Measurements from ENCODE around the gene ESYT2. TPM values are rescaled to one million over a fixed set of nuclear protein-coding genes. Genes with fewer than 3 reads are reported as not detected.

The ESYT2 gene
- polyA plus RNA-seq, 1 donor = 32.5 TPM

- DNase-seq (ENCODE audit: low read depth) = no peak
Observed at GRCh38 chr7:158767707-158768106, 61.6 kb downstream of the ESYT2 start.

- no peak for DNase-seq (ENCODE audit: low read depth)
Observed at GRCh38 chr7:158766570-158767281, 62.6 kb downstream of the ESYT2 start.

- DNase-seq (ENCODE audit: low read depth) = no peak
Observed at GRCh38 chr7:158765020-158765419, 64.3 kb downstream of the ESYT2 start.

DNA sequence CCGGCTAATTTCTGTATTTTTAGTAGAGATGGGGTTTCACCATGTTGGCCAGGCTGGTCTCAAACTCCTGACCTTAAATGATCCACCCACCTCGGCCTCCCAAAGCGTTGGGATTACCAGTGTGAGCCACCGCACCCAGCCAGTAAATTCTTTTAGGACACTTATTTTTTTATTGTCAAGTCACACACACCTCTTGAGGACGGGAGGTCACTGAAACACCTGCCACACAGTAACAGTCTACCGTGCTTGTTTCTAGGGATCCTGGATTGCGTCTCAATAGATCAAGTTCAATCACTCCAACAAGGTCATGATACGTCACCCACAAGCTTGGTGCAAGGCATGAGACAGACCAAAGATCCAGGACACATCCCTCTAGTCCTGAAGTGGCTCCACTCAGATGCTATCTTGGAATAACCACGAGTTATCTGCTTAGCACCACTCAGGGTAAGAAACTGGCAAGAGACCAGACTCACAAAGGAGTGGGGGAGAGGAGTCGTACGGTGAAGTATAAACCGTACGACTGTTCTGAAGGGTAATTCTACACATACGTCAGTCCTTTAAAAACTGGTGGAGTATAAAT is 65.8 kb downstream of the ESYT2 start:
- no peak for DNase-seq (ENCODE audit: low read depth)

- no peak for DNase-seq (ENCODE audit: low read depth)
Observed at GRCh38 chr7:158761945-158762344, 67.4 kb downstream of the ESYT2 start.

GRCh38 chr7:158760936-158761335 is 68.4 kb downstream of the ESYT2 start:
- no peak for DNase-seq (ENCODE audit: low read depth)

DNA sequence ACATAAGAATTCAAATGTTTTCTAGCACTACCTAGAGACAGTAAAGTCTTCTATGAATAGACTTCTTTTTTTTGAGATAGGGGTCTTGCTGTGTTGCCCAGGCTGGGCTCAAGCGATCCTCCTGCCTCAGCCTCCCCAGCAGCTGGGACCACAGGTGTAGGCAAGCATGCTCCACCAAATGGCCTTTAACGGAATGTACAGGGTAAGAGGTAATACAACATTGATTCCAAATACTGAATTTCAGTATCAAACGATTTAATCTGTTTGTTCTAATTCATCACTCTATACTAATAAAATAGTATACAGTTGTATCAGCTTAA is 68.9 kb downstream of the ESYT2 start:
- DNase-seq (ENCODE audit: low read depth) = no peak

- no peak for DNase-seq (ENCODE audit: low read depth)
Observed at GRCh38 chr7:158759749-158760444, 69.4 kb downstream of the ESYT2 start.

DNA sequence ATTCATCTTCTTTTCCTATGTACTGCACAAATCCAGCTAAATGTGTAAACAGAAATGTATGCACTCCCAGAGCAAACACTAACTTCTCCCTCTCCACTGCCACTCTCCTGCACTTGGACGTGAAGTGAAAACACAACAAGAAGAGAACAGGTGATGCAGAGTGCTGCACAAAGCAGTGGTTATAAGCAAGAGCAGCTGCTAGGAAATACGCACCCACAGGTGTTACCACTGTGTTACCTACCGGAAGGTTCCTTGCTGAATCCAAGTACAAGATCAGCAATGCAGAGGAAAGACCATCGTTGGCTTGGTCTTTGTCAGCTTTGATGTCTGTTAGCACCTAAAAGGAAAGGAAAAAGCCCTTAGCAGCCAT is 70.1 kb downstream of the ESYT2 start:
- DNase-seq (ENCODE audit: low read depth) = no peak

- no peak for DNase-seq (ENCODE audit: low read depth)
Observed at GRCh38 chr7:158758586-158759244, 70.6 kb downstream of the ESYT2 start.

DNA sequence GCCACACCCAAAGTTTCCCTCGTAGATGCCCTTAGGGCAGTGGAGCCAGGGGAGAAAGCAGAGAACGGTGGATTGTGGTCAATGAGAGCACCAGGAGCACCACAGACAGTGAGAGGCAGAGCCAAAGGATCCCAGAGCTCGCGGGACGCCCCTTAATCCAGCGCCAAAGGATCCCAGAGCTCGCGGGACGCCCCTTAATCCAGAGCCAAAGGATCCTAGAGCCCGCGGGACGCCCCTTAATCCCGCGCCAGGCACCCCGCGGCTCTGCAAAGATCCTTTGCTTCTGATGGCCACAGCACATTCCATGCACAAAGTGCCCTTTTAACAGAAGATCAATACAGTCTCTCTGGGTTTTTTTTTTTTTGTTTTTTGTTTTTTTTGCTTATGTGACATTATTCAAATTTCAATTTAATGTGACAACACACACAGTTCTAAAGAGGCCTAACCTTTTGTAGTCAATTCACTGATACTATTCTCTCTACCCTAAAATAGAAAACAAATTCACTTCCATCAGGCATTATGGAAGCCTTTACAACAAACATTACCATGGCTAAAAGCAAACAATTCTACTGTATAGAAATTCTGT is 71.8 kb downstream of the ESYT2 start:
- DNase-seq (ENCODE audit: low read depth) = no peak

- no peak for DNase-seq (ENCODE audit: low read depth)
Observed at GRCh38 chr7:158754746-158755444, 74.4 kb downstream of the ESYT2 start.

GRCh38 chr7:158753900-158754299 is 75.4 kb downstream of the ESYT2 start:
- no peak for DNase-seq (ENCODE audit: low read depth)

DNA sequence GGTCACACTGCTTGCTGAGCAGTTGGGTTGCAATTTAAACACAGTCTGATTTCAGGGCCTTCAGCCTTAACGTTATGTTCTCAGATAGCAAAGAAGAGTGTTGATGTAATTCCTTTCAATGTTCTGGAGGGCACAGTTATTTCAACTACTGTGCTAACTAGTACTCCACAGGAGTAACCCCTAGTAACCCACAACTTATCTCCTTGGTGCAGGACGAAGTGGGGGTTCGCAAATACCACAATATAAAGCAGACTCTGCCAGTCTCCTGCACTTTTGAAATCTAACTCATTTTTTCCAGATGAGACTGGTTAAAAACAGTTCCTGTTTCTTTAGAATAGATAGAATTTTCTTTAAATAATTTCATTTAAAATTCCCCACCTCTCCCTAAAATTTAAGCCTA is 77.6 kb downstream of the ESYT2 start:
- no peak for DNase-seq (ENCODE audit: low read depth)

DNA sequence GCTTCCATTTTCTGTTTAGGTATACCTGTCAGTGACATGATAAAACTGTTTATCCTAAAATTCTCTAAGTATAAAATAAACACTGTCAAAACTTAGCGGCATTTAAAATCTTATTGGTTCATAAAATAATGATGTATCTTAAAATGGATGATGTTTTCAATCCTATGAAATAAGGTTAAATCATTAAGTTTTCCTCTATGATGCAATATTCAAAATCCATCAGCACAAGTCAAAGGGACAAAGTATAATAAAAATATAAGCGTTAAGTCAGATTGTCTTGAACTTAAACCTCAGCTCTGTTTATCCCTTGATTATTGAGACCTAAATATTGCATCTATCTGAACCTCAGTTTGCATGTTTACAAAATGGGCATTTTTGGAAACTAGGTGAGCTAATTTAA is 78.1 kb downstream of the ESYT2 start:
- no peak for DNase-seq (ENCODE audit: low read depth)

- no peak for DNase-seq (ENCODE audit: low read depth)
Observed at GRCh38 chr7:158750702-158751101, 78.6 kb downstream of the ESYT2 start.

DNA sequence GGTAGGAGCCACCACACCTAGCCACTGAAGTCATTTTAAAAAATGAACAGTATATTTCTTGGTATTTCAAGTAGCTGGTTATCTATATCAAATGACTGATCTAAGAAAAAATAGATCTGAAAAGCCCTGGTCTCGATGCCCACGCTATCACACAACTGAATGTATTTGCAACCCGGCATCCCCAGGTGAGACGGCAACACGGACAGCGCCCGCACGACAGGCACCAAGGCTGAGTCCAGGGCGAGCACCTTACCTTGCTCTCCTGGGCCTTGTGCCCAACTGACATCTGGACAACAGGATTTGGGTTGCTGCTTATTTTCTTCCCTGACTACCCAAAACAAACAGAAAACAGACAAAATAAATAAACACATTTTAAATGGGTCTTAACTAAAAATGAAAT is 79.9 kb downstream of the ESYT2 start:
- DNase-seq (ENCODE audit: low read depth) = no peak

GRCh38 chr7:158748335-158748734 is 81.0 kb downstream of the ESYT2 start:
- no peak for DNase-seq (ENCODE audit: low read depth)

GRCh38 chr7:158747408-158747807 is 81.9 kb downstream of the ESYT2 start:
- no peak for DNase-seq (ENCODE audit: low read depth)

DNA sequence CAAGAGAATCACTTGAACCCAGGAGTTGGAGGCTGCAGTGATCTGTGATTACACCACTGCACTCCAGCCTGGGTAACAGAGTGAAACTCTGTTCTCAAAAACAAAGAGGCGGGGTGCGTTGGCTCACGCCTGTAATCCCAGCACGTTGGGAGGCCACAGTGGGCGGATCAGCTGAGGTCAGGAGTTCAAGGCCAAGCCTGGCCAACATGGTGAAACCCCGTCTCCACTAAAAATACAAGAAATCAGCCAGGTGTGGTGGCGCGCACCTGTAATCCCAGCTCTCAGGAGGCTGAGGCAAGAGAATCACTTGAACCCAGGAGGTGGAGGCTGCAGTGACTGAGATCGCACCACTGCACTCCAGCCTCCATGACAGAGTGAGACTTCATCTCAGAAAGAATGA is 82.4 kb downstream of the ESYT2 start:
- no peak for DNase-seq (ENCODE audit: low read depth)

DNA sequence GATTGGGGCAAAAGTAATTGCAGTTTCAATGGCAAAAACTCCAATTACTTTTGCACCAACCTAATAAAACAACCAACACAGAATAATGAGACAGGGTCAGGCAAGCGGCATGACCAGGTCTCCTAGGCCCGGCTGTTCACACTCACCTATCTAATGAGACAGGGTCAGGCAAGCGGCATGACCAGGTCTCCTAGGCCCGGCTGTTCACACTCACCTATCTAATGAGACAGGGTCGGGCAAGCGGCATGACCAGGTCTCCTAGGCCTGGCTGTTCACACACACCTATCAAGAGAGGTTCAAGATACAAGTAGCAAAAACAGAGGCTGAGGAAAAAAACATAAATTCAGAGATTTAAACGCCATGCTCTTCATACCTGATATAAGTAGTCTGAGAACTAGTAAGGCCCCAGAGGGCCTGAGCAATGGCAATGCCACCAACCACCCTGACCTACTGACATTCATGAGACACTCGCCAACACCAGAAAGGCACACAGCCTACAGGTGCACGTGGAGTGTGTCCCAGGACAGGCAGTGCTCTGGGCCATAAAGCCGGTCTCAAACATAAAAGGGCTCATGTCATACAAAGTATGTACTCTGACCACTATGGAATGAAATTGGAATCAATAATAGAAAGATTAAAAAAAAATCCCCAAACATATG is 84.1 kb downstream of the ESYT2 start:
- DNase-seq (ENCODE audit: low read depth) = no peak
